Measurements from ENCODE around the gene DHCR24.

GRCh38 chr1:54850069-54850730, 36.8 kb downstream of the DHCR24 start:
- TF ChIP-seq, protein P1, sequence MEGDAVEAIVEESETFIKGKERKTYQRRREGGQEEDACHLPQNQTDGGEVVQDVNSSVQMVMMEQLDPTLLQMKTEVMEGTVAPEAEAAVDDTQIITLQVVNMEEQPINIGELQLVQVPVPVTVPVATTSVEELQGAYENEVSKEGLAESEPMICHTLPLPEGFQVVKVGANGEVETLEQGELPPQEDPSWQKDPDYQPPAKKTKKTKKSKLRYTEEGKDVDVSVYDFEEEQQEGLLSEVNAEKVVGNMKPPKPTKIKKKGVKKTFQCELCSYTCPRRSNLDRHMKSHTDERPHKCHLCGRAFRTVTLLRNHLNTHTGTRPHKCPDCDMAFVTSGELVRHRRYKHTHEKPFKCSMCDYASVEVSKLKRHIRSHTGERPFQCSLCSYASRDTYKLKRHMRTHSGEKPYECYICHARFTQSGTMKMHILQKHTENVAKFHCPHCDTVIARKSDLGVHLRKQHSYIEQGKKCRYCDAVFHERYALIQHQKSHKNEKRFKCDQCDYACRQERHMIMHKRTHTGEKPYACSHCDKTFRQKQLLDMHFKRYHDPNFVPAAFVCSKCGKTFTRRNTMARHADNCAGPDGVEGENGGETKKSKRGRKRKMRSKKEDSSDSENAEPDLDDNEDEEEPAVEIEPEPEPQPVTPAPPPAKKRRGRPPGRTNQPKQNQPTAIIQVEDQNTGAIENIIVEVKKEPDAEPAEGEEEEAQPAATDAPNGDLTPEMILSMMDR (IDR thresholded peaks at IDR 0.05; ENCODE audit: extremely low read depth in 1 of 2, insufficient read depth in 1 of 2, low read depth in 1 of 2, low read length in 2 of 2): no peak
- TF ChIP-seq POLR2A (IDR thresholded peaks at IDR 0.05; ENCODE audit: low read depth, low read length): no peak
- no peak for TF ChIP-seq MAX (IDR thresholded peaks at IDR 0.05; ENCODE audit: insufficient read depth, insufficient read length)
- no peak for TF ChIP-seq EZH2 (IDR thresholded peaks at IDR 0.05; ENCODE audit: borderline replicate concordance, low read depth, low read length, severe bottlenecking)

Measured in endothelial cell of umbilical vein (primary cell).